Hepatocyte (in vitro differentiated cells): ENCODE measurements around the gene SUGCT.

ENCODE experiments used
- CTCF ChIP-seq: fragments of 200-600 bp; sonication (generic); IDR thresholded peaks from 2 replicates; pipeline ENCODE4 v1.5.1; 2016; ENCODE audit warnings: antibody characterized with exemption, mild to moderate bottlenecking; ENCODE audit not compliant: poor library complexity
- EZH2 ChIP-seq: fragments of 200-600 bp; sonication (generic); IDR thresholded peaks from 2 replicates; pipeline ENCODE4 v1.6.1; 2016; ENCODE audit warnings: antibody characterized with exemption, mild to moderate bottlenecking, borderline replicate concordance
- EZH2phosphoT487 ChIP-seq: fragments of 200-600 bp; sonication (generic); IDR thresholded peaks from one replicate; pipeline ENCODE4 v1.6.1; 2018; ENCODE audit warnings: antibody characterized with exemption, mild to moderate bottlenecking, low read depth, moderate library complexity; ENCODE audit not compliant: unreplicated experiment, severe bottlenecking

- no peak for TF ChIP-seq CTCF
- no peak for TF ChIP-seq EZH2
- TF ChIP-seq EZH2phosphoT487: no peak
Measured at GRCh38 chr7:40204581-40204980, 69.8 kb downstream of the SUGCT start.
